Muscle layer of duodenum (tissue), 2 donors: ENCODE results near the gene NSD2.

Experiments used
- H3K27ac ChIP-seq: one replicate; pipeline ENCODE4 v1.7.0; 2013; ENCODE audit warnings: mild to moderate bottlenecking, low read length
- H3K27me3 ChIP-seq: one replicate; pipeline ENCODE4 v1.7.0; 2013; ENCODE audit warnings: low read depth, mild to moderate bottlenecking, control low read depth, low read length
- H3K36me3 ChIP-seq, 2 donors: one replicate each; pipeline ENCODE4 v1.7.0; 2013; ENCODE audit warnings: low read length in 2 of 2, control low read depth in 1 of 2, mild to moderate bottlenecking in 1 of 2; ENCODE audit not compliant: insufficient read depth in 2 of 2, control insufficient read depth in 1 of 2
- H3K4me1 ChIP-seq, 2 donors: one replicate each; pipeline ENCODE4 v1.7.0; 2013; ENCODE audit warnings: low read length in 2 of 2, mild to moderate bottlenecking in 2 of 2, control low read depth in 1 of 2, moderate library complexity in 1 of 2; ENCODE audit not compliant: insufficient read depth in 2 of 2, control insufficient read depth in 1 of 2
- H3K4me3 ChIP-seq, 2 donors: one replicate each; pipeline ENCODE4 v1.7.0; 2013; ENCODE audit warnings: low read length in 2 of 2, low read depth in 1 of 2, mild to moderate bottlenecking in 1 of 2
- H3K9me3 ChIP-seq, 2 donors: one replicate each; pipeline ENCODE4 v1.7.0; 2013; ENCODE audit warnings: low read length in 2 of 2, control low read depth in 1 of 2, mild to moderate bottlenecking in 1 of 2; ENCODE audit not compliant: control insufficient read depth in 1 of 2
- donor health status: healthy.

Gene NSD2

DNA sequence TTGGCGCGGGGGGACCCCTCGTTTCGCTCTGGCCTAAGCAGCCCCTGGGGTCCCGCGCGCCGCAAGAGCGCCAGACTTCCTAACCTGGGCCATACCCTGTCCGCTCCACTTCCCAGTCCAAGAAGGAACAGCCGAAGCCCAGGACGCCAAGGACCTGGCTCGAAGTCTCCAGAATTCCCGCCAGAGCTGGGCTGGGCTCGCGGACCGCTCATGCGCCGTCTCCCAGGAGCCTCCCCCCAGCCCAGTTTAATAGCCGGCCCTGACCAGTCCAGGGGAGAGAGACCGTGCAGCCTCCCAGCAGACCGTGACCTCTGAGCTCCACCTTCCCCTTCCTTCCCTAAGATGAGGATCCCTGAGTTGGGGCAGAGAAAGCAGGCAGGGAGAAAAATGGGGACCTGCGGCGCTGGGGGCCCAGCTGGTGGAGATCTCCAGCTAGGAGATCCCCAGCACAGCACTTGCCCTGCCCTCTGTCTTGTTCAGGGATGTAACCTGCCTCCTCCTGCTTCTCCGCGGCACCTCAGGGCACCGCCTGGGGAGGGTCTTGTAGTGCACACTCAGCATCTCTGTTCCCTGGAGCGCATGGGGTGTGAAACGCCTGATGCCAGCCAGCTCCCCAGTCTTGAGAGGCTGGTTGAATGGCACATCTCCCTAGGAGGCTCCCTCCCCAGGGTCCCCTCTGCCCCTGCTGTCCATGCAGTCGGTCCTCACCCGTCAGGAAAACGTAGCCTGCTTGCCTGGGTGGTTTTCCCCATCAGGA is 14.1 kb upstream of the NSD2 start:
- Histone ChIP-seq H3K4me1 (peaks cover 5 to 19% of the 10 kb centered on the region in 2 donors), H3K27ac (no peak overlapping the region), H3K9me3 (no peaks in the 10 kb centered on the region), H3K36me3 (peaks cover 0 to 5% of the 10 kb centered on the region in 2 donors), H3K27me3 (no peaks in the 10 kb centered on the region), H3K4me3 (peak overlapping the region; percentile 61 to 90)

DNA sequence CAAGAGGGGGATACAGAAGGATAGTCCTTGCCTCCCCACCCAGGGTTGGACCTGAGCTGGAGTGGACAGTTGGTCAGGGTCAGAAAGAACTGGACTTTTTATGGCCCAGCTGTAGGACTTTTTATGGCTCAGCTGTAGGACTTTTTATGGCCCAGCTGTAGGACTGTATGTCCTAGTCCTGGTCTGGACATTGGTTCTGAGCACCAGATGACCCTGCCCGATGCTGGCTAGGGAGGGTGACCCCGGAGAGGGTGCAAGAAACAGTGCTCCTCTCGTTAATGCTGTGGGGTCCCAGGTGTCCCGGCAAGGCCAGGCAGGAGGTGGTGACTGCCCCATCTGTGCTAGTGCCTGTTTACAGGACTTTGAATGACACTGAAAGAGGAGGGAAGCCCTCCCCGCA is 13.3 kb upstream of the NSD2 start:
- H3K36me3 ChIP-seq = peaks cover 0 to 5% of the 10 kb centered on the region in 2 donors
- H3K27ac ChIP-seq = no peak overlapping the region
- no peaks in the 10 kb centered on the region for H3K9me3 ChIP-seq
- H3K4me1 ChIP-seq = peaks cover 5 to 19% of the 10 kb centered on the region in 2 donors
- no peak overlapping the region for H3K4me3 ChIP-seq
- H3K27me3 ChIP-seq = no peaks in the 10 kb centered on the region

DNA sequence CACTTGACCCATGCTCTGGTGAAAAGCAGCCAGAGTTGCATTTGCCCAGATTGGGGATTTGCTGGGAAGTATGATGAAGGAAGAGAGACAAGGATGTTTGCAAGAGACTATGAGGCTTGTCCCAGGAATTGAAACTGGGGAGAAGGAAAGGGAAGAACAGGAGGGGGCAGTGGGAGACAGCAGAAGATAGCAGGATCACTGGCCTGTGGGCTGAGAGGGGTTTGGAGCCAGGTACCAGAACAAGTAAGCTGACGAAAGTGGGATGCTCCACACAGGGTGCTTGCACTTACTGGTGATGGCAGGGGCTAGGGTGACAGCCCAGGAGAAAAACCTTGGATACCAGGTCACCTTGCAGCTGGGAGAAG is 11.8 kb upstream of the NSD2 start:
- H3K27ac ChIP-seq = no peak overlapping the region
- H3K27me3 ChIP-seq = no peaks in the 10 kb centered on the region
- H3K4me1 ChIP-seq = peaks cover 5 to 19% of the 10 kb centered on the region in 2 donors
- no peaks in the 10 kb centered on the region for H3K9me3 ChIP-seq
- no peak overlapping the region for H3K4me3 ChIP-seq
- H3K36me3 ChIP-seq = no peaks in the 10 kb centered on the region

DNA sequence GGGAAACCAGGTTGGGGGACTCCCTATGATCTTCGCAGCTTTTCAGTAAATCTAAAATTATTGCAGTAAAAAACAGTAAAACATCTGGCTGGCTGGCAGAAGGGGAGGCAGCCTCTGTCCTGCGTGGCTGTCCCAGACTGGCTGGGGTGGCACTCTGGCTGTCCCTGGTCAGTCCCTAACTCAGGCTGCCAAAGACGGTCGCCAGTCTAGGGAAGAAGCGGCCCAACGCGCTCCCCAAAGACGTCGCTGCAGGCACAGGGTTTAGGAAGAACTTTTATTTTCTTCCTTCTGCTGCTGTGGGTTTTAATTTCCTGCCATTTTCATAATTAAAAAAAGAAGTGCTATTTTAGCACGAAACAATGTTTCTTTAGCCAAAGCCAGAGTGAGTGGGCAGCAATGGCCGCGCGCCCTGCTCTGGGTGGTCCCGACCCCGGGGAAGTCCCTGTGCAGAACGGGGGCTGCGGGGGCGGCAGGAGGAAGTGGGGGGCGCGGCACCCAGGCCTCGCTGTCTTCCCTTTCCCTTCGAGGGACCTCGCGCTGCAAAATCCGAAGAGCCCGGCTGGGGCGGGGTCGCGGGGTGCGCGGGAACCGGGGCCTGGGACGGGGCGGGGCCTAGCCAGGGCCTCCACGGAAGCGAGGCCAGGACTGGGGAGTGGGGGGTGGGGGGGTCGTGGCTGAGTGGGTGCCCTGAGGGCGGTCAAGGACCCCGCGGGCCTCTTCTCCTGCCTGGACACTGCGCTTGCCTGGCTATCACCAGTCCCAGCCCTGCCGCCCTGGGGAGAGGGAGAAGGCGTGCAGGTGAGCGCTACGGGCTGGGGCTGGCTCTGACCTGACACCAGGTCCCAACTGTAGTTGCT is 8.9 kb upstream of the NSD2 start:
- Histone ChIP-seq H3K27me3 (no peaks in the 10 kb centered on the region), H3K4me3 (no peak overlapping the region), H3K4me1 (peaks cover 2 to 3% of the 10 kb centered on the region in 2 donors), H3K9me3 (no peaks in the 10 kb centered on the region), H3K36me3 (no peaks in the 10 kb centered on the region), H3K27ac (no peak overlapping the region)

DNA sequence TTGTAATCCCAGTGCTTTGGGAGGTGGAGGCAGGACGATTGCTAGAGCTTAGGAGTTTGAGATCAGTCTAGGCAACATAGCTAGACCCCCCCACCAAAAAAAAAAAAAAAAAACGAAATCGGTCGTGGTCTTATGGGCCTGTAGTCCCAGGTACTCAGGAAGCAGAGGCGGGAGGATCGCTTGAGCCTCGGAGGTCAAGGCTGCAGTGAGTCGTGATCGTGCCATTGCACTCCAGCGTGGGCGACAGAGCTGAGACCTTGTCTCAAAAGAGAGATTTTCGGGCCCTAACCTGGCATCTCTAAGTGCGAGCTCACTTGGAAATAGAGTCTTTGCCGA is 8.3 kb upstream of the NSD2 start:
- Histone ChIP-seq H3K27ac (no peak overlapping the region), H3K4me3 (no peak overlapping the region), H3K9me3 (no peaks in the 10 kb centered on the region), H3K4me1 (no peaks in the 10 kb centered on the region), H3K36me3 (no peaks in the 10 kb centered on the region), H3K27me3 (no peaks in the 10 kb centered on the region)

DNA sequence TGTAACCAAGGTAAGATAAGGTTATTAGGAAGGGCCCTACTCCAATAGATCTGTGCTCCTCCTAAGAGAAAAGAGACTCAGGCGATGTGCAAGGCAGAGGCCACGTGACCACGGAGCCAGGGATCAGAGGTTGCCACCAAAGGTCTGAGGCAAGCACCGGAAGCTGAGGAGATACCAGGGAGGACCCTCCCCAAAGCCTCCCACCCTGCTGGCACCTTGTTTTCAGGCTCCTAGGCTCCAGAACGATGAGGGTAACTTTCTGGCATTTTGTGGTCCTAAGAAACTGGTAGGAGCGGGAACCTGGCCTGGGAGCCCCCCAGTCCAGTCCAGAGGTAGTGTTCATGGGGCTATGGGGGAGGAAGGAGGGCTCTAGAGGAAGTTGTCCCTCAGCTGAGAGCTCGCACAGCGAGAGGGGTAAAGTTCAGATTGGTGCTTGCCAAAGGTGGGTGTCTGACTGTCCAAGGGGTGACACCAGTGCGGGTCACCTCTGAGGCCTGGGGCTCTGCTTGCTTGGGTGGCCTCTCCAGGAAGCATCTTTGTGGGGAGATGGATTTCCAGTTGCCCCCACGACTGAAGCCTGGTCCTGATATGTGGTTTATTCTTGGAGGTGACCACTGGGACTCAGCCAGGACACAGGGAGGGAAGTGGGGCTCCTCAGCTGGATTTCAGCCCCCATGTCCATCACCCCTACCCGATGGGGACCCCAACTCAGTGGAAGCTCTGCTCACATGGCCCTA is 7.7 kb upstream of the NSD2 start:
- no peaks in the 10 kb centered on the region for H3K36me3 ChIP-seq
- no peaks in the 10 kb centered on the region for H3K9me3 ChIP-seq
- H3K27me3 ChIP-seq = no peaks in the 10 kb centered on the region
- H3K4me1 ChIP-seq = no peaks in the 10 kb centered on the region
- no peak overlapping the region for H3K27ac ChIP-seq
- no peak overlapping the region for H3K4me3 ChIP-seq

GRCh38 chr4:1864076-1865008 is 6.9 kb upstream of the NSD2 start:
- no peak overlapping the region for H3K27ac ChIP-seq
- H3K36me3 ChIP-seq = no peaks in the 10 kb centered on the region
- no peaks in the 10 kb centered on the region for H3K27me3 ChIP-seq
- no peak overlapping the region for H3K4me3 ChIP-seq
- no peaks in the 10 kb centered on the region for H3K4me1 ChIP-seq
- H3K9me3 ChIP-seq = no peaks in the 10 kb centered on the region

GRCh38 chr4:1866189-1866661 is 5.0 kb upstream of the NSD2 start:
- Histone ChIP-seq H3K4me3 (no peak overlapping the region), H3K27ac (no peak overlapping the region), H3K4me1 (peaks cover 0 to 8% of the 10 kb centered on the region in 2 donors), H3K9me3 (no peaks in the 10 kb centered on the region), H3K36me3 (no peaks in the 10 kb centered on the region), H3K27me3 (no peaks in the 10 kb centered on the region)

DNA sequence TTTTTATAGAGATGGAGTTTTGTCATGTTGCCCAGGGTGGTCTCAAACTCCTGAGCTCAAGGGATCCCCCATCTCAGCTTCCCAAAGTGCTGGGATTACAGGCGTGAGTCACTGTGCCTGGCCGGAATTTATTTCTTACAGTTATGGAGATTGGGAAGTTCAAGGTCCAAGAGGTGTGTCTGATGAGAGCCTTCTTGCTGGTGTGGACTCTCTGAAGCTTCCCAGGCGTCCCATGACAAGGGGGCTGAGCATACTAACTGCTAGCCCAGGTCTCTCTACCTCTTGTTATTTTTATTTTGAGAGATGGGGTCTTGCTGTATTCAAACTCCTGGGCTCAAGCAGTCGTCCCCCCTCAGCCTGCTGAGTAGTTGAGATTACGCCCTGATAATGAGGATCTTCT is 2.9 kb upstream of the NSD2 start:
- H3K4me1 ChIP-seq = peaks cover 0 to 11% of the 10 kb centered on the region in 2 donors
- H3K27ac ChIP-seq = no peak overlapping the region

DNA sequence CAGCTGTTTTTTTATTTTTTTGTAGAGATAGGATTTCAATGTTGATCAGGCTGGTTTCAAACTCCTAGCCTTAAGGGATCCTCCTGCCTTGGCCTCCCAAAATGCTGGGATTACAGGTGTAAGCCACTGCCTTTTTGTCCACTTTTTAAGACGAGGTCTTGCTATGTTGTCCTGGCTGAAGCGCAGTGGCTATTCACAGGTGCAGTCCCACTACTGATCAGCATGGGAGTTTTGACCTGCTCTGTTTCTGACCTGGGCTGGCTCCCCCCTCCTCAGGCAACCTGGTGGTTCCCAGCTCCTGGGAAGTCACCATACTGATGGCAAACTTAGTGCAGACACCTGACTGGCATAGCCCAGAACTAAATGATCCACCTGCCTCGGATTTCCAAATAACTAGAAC is 2.3 kb upstream of the NSD2 start:
- H3K4me1 ChIP-seq = peaks cover 0 to 11% of the 10 kb centered on the region in 2 donors
- H3K4me3 ChIP-seq = no peak overlapping the region
- H3K27ac ChIP-seq = no peak overlapping the region
- no peaks in the 10 kb centered on the region for H3K9me3 ChIP-seq
- no peaks in the 10 kb centered on the region for H3K36me3 ChIP-seq
- H3K27me3 ChIP-seq = no peaks in the 10 kb centered on the region

More for the DNA sequence above, 2.9 kb upstream of the NSD2 start:
- Histone ChIP-seq H3K4me3 (no peak overlapping the region), H3K9me3 (no peaks in the 10 kb centered on the region), H3K27me3 (no peaks in the 10 kb centered on the region), H3K36me3 (no peaks in the 10 kb centered on the region)
